Stimulated activated CD4-positive, alpha-beta T cell treated with anti-CD3 and anti-CD28 coated beads, Interleukin-4, amount 100 ng/mL, for 1 hour (primary cell): ENCODE data around the gene RUNX1.
A peak's percentile ranks its signal among the peaks of the same experiment; 100 is the strongest.
"Not testable (repeated sequence)": the region's sequence is repeated elsewhere in the genome, so short reads cannot be mapped to it uniquely, and the experiment has no call there.

ENCODE experiments used
- DNase-seq: peaks from one replicate; pipeline ENCODE4 v3.0.0-alpha.2; 2020

RUNX1 gene

GRCh38 chr21:34817821-34818661 lies 231.1 kb downstream of the RUNX1 start:
- no peak for DNase-seq

GRCh38 chr21:34815831-34816705 lies 233.0 kb downstream of the RUNX1 start:
- DNase-seq, result no peak

GRCh38 chr21:34814529-34814951 lies 234.6 kb downstream of the RUNX1 start:
- DNase-seq, result no peak

GRCh38 chr21:34813266-34813894 lies 235.7 kb downstream of the RUNX1 start:
- DNase-seq, result no peak

- no peak for DNase-seq
Observed at GRCh38 chr21:34812504-34813265, 236.4 kb downstream of the RUNX1 start.

DNA sequence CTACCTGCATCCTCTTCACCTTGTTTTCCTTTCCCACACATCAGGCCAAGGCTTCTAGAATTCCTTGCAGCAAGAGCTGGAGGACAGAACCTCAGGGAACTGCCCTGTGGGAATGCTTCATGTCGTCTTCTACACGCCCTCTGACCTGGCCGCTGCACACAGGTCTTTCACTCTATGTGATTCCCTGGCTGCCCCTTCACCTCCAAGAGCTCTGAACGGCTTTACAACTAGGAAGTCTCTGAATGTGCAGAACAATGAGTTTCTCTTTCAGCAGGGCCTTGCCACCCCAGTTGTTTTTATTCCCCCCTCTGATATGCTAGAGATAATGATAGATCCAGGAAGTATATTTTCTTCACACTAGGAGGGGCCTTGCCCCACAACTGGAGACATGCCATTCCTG lies 237.7 kb downstream of the RUNX1 start:
- DNase-seq, result no peak

- DNase-seq, result no peak
Observed at GRCh38 chr21:34810786-34811185, 238.3 kb downstream of the RUNX1 start.

GRCh38 chr21:34809822-34810221 lies 239.3 kb downstream of the RUNX1 start:
- no peak for DNase-seq

- no peak for DNase-seq
Observed at GRCh38 chr21:34808569-34809204, 240.4 kb downstream of the RUNX1 start.

DNA sequence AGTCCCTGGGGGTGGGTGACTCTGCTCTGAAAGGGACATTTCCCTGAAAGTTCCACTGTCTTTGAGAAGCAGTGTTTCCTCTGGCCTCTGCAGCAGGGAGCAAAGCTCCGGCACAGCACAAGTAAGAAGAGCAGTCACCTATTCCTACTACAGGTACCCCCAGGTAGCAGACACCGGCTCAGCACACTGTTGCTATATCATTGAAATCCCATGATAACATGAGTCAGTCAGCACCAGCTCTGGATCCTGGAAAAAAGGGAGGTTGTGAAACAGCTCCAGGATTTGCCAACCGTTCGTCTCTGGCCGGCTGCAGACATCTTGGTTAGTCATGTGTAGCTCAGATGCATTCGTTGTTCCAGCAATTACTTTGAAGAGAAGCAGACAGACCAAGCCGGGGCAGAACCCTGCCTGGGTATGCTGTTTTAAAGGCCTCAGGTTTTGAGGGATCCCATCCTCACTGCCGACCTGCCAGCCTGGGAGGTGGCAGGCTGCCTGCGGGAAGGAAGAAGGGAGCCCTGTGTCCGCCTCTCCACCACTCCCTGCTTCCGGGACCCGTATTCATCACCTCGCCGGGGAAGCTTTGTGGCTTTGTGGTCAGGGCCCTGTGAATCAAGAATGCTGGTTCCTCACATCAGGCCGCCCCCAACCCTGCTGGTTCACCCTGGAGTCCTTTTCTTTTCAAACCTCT lies 241.1 kb downstream of the RUNX1 start:
- DNase-seq, result peak; percentile 58

GRCh38 chr21:34807146-34807880 lies 241.8 kb downstream of the RUNX1 start:
- peak; percentile 58 for DNase-seq

DNA sequence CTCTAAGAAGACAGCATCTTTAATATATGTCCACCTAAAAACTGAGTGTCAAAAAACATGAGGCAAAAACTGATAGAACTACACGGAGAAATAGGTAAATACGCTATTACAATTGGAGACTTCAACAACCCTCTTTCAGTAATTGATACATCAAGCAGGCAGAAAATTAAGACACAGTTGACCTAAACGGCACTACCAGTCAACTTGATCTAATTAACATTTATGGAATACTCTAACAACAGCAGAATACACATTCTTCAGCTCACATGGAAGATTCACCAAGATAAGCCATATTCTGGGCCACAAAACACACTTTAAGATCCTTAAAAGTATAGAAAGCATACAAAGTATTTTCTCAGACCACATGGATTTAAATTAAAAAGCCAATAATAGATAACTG lies 242.7 kb downstream of the RUNX1 start:
- no peak for DNase-seq

GRCh38 chr21:34805157-34805556 lies 243.9 kb downstream of the RUNX1 start:
- no peak for DNase-seq

GRCh38 chr21:34804584-34804983 lies 244.5 kb downstream of the RUNX1 start:
- DNase-seq, result not testable (repeated sequence)

DNA sequence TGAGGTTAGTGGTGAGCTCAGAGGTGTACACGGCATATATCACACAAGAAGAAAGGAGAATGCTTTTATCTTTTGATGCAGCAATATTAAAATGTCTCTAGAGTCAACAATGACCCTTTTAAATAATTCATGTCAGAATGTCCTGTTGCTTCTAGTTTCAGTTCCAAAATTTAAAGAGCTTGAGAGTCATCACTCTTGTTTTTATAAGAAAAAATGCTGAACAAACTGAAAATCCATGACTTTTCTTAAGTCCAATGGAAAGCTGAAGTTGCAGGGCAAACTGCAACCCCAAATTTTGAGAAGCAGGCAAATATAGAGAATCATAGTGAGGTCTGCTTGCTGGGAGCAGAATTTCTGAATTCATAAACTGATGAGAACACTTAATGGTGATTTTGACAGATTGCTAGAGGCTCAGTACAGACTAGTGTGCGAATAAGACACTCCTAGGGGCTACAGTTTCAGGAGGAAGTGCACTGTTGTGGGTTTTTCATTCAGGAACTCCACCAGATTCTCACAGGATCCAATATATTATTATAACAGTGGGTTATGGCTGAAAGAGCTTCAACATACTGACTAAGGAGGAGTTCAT lies 245.2 kb downstream of the RUNX1 start:
- DNase-seq, result no peak

- DNase-seq, result no peak
Observed at GRCh38 chr21:34802180-34802899, 246.8 kb downstream of the RUNX1 start.

DNA sequence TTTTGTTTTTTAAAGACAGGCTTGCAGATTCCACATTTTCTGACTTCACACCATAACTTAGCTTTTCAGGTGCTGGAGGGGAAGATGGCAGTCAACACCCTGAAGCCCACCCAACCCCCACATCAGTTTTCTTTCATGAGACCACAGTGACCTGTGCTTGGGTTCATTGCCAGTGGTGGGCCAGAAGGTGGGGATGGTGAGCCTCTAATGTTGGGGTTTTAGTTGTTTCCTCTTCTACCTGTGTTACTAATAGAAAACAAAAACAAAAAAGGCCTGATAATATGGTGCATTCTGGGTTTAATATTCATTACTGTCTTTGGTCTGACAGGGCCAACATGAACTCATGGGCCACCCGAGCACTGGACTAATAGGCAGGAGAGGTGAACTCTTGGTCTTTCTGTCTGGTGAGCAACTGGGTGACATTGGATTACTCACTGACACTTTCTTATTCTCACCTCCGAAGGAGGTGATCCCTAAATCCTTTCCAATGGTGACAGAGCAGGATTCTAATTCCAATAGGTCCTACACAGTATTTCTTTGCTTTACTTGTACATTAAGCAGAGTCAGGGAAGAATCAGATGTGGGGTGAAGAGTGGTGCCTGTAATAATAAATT lies 247.5 kb downstream of the RUNX1 start:
- DNase-seq, result no peak

DNA sequence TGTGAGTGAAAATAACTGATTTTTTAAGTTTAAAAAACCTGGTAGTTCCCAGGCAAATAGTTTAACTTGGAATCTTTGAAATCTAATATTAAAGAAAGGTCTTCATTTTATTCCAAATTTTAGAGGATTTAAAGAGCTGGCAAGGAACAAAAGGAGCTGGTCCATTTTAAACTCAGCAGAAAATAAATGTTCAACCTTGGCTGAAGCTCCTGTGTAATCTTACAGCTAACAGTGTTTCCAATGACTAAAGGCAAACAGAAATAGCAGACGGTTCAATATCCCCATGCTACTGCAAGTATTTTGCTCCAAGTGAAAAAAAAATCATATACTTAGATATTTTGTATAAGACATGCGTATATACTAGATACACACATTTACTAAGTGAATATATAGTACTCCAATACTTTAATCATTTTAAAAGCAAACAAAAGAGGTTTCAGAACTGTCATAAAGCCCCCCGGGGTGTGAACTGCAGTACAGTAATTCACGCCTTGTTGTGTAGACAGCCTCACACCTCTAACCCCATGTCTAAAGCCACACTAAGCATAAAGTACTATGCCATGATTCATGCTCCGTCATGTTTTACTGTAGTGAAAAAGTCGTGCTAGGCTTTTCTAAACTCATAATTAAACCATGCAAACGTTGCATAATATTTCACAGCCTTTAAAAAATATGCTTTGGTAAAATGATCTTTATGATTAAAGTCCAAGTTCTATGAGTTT lies 248.1 kb downstream of the RUNX1 start:
- DNase-seq, result no peak

- DNase-seq, result no peak
Observed at GRCh38 chr21:34799092-34799491, 250.0 kb downstream of the RUNX1 start.
